ENCODE measurements around the gene FASTKD2.

- TF ChIP-seq CTCF (IDR thresholded peaks at IDR 0.05) (no peak), POLR2AphosphoS5 (IDR thresholded peaks at IDR 0.05) (no peak)
These were observed 11.0 kb downstream of the FASTKD2 start for GRCh38 chr2:206776432-206776831.

Data from prostate gland (tissue), 2 donors.